Measurements from ENCODE around the gene WDR45B.

The WDR45B gene

DNA sequence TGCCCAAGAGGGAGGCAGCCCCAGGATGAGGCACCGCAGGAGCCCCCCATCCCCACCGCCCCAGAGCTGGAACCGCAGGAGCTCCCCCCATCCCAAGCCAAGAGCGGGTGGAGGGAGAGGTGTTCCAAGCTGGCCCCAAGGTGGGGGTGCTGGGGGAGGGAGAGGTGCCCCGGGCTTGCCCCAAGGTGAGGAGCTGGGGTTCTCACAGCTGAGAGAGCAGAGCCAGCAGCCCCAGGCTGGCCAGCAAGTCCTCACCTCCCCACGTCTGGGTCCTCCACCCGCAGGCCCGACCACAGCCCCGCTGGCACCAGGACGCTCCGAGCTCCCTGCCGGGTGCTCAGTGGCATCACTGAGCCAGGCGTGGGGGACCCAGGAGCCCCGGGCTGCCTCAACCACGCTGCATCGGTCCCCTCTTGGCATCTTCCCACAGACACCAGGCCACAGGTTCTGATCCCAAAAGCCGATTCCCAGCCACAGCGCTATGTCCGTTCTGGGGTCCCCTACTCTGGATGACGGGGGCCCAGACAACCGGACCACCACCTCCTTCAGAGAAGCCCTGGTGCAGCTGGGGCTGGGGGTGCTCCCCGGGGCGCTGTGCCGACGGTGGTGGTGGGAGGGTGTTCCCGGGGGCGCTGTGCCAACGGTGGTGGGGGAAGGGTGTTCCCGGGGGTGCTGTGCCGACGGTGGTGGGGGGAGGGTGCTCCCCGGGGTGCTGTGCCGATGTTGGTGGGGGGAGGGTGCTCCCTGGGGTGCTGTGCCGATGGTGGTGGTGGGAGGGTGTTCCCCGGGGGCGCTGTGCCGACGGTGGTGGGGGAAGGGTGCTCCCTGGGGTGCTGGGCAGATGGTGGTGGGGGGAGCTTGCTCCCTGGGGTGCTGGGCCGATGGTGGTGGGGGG, 15.4 kb upstream of the WDR45B start:
- TF ChIP-seq REST (IDR thresholded peaks at IDR 0.05; ENCODE audit: low read depth), result no peak
- TF ChIP-seq, protein P1, sequence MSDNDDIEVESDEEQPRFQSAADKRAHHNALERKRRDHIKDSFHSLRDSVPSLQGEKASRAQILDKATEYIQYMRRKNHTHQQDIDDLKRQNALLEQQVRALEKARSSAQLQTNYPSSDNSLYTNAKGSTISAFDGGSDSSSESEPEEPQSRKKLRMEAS (IDR thresholded peaks at IDR 0.05), result no peak
- no peak for TF ChIP-seq RAD21 (IDR thresholded peaks at IDR 0.05; ENCODE audit: low read depth)
- TF ChIP-seq NFIC (IDR thresholded peaks at IDR 0.05), result no peak
- no peak for TF ChIP-seq TCF12 (IDR thresholded peaks at IDR 0.05; ENCODE audit: low read depth)

GRCh38 chr17:82662711-82663261, 14.5 kb upstream of the WDR45B start:
- no peak for TF ChIP-seq YY1 (IDR thresholded peaks at IDR 0.05; ENCODE audit: low read depth)
- TF ChIP-seq RAD21 (IDR thresholded peaks at IDR 0.05; ENCODE audit: low read depth), result no peak
- no peak for TF ChIP-seq TEAD4 (IDR thresholded peaks at IDR 0.05)

DNA sequence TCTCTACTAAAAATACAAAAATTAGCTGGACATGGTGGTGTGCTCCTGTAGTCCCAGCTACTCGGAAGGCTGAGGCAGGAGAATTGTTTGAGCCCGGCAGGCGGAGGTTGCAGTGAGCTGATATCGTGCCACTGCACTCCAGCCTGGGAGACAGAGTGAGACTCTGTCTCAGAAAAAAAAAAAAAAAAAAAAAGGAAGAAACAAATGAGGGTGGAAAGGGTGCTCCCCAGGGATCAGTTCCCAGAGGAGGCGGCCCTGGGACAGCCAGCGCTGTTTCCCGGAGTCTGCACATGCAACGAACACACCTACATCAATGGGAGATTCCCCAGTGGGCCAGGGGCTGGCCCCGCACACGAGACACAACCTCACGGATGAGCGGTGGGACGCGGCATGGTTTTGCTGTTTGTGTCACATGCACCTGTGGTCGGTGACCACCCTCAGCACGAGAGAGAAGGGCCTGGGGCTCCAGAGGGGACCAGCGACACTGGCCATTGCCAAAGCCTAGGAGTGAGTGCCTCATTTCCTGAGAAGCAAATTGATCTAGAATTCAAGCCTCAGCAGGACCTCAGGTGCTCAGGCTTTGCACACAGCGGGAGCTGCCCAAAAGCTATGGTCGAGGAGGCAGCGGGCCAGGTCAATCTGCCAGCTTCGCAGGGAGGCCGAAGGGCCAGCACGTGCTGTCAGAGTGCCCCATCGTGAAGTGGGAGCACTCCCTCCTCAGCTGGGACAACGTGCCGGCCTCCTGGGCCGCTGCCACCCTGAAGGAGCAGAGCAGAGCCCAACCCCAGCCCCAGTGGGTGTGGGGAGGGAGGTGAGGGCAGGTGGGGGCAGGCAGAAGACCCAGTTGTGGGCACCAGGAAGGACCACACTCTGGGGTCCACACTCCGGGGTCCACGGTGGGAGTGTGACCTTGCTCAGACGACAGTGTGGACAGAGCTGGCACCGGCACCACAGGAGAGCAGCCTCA, 13.8 kb upstream of the WDR45B start:
- TF ChIP-seq CREB1 (IDR thresholded peaks at IDR 0.05; ENCODE audit: low read depth) (no peak), USF1 (IDR thresholded peaks at IDR 0.05) (no peak), RAD21 (IDR thresholded peaks at IDR 0.05; ENCODE audit: low read depth) (no peak), FOXM1 (IDR thresholded peaks at IDR 0.05; ENCODE audit: borderline replicate concordance, low read depth) (no peak), NFIC (IDR thresholded peaks at IDR 0.05) (no peak), CEBPB (IDR thresholded peaks at IDR 0.05) (no peak), ZBTB7A (IDR thresholded peaks at IDR 0.05; ENCODE audit: low read depth) (no peak), YY1 (IDR thresholded peaks at IDR 0.05; ENCODE audit: low read depth) (no peak)

DNA sequence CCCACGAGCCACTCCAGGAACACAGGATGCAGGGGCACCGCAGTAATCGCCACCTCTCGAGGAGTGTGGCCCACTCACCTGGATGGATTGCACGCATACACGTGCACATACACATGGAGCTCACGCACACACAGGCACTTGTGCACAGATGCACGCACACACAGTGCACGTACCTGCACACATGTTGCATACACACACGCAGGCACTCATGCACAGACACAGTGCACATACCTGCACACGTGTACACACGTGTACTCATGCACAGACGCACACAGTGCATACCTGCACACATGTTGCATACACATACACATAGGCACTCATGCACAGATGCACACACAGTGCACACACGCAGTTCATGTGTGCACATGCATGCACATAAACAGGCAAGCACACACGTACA, 11.6 kb upstream of the WDR45B start:
- TF ChIP-seq ZBTB7A (IDR thresholded peaks at IDR 0.05; ENCODE audit: low read depth) (no peak), RAD21 (IDR thresholded peaks at IDR 0.05; ENCODE audit: low read depth) (no peak), TCF12 (IDR thresholded peaks at IDR 0.05; ENCODE audit: low read depth) (no peak)
- TF ChIP-seq, protein P1 (IDR thresholded peaks at IDR 0.05), result no peak

DNA sequence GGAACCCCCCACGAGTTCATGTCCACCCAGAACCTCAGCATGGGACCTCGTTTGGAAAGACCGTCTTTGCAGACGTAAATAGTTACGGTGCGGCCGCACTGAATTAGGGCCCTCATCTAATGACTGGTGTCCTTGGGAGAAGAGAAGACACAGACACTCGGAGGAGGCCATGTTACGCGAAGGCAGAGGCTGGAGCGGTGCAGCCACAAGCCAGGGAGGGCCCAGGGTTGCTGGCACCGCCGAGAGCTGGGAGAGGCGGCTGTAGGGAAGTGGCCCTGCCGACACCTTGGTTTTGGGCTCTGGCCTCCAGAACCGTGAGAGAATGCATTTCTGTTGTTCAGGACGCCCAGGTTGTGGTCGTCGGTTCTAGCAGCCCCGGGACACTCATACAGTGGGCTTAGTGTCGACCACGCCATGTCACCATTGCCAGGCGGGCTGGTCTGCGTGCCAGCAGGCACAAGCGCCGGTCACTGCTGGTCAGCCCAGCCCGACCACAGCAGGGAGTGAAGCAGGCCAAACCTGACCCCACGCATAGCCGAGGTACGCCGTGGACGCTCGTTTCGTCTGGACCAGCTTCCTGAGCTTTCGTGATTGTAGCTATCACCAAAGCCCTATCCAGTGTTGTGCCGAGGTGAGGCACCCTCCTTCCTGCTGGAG, 10.7 kb upstream of the WDR45B start:
- TF ChIP-seq TCF12 (IDR thresholded peaks at IDR 0.05; ENCODE audit: low read depth) (no peak), ZBTB7A (IDR thresholded peaks at IDR 0.05; ENCODE audit: low read depth) (no peak), EGR1 (IDR thresholded peaks at IDR 0.05) (no peak), NFIC (IDR thresholded peaks at IDR 0.05) (no peak), USF1 (IDR thresholded peaks at IDR 0.05) (no peak), CEBPB (IDR thresholded peaks at IDR 0.05) (no peak)

GRCh38 chr17:82658331-82658730, 10.1 kb upstream of the WDR45B start:
- no peak for TF ChIP-seq RAD21 (IDR thresholded peaks at IDR 0.05; ENCODE audit: low read depth)
- TF ChIP-seq TAF1 (IDR thresholded peaks at IDR 0.05; ENCODE audit: low read depth), result no peak
- TF ChIP-seq CREB1 (IDR thresholded peaks at IDR 0.05; ENCODE audit: low read depth), result no peak
- no peak for TF ChIP-seq REST (IDR thresholded peaks at IDR 0.05; ENCODE audit: low read depth)
- no peak for TF ChIP-seq USF1 (IDR thresholded peaks at IDR 0.05)
- TF ChIP-seq ZBTB7A (IDR thresholded peaks at IDR 0.05; ENCODE audit: low read depth), result no peak
- TF ChIP-seq TCF12 (IDR thresholded peaks at IDR 0.05; ENCODE audit: low read depth), result no peak
- TF ChIP-seq EP300 (IDR thresholded peaks at IDR 0.05; ENCODE audit: borderline replicate concordance), result no peak
- TF ChIP-seq NFIC (IDR thresholded peaks at IDR 0.05), result no peak
- no peak for TF ChIP-seq YY1 (IDR thresholded peaks at IDR 0.05; ENCODE audit: low read depth)
- TF ChIP-seq, protein P1 (IDR thresholded peaks at IDR 0.05), result no peak
- TF ChIP-seq FOXM1 (IDR thresholded peaks at IDR 0.05; ENCODE audit: borderline replicate concordance, low read depth), result no peak

Measured in Ishikawa (cell line).